ACC112 (cell line): ENCODE measurements around the gene CA14.
A peak's percentile ranks its signal among the peaks of the same experiment; 100 is the strongest.
"Not testable (repeated sequence)": the region's sequence is repeated elsewhere in the genome, so short reads cannot be mapped to it uniquely, and the experiment has no call there.

Source experiments
- H2AFZ ChIP-seq: fragments of 200-600 bp; sonication (generic); one replicate; pipeline ENCODE4 v1.6.0; 2017; ENCODE audit warnings: antibody characterized with exemption, low read length; ENCODE audit not compliant: unreplicated experiment
- H3K27ac ChIP-seq: fragments of 200-600 bp; sonication (generic); 2 replicates; pipeline ENCODE4 v1.5.1; 2014; ENCODE audit warnings: low read depth, mild to moderate bottlenecking, antibody characterized with exemption, low read length, moderate library complexity
- H3K27me3 ChIP-seq: fragments of 200-600 bp; sonication (generic); 2 replicates; pipeline ENCODE4 v1.6.1; 2014; ENCODE audit warnings: mild to moderate bottlenecking, antibody characterized with exemption, low read length, moderate library complexity, mixed read lengths; ENCODE audit not compliant: insufficient read depth
- H3K36me3 ChIP-seq: fragments of 200-600 bp; sonication (generic); 2 replicates; pipeline ENCODE4 v1.6.1; 2016; ENCODE audit warnings: mild to moderate bottlenecking, antibody characterized with exemption, low read length, moderate library complexity, mixed read lengths; ENCODE audit not compliant: insufficient read depth
- H3K4me1 ChIP-seq: fragments of 200-600 bp; sonication (generic); one replicate; pipeline ENCODE4 v1.6.1; 2016; ENCODE audit warnings: low read length, mixed read lengths; ENCODE audit not compliant: insufficient read depth, unreplicated experiment, control insufficient read depth
- H3K4me3 ChIP-seq: fragments of 200-600 bp; sonication (generic); 2 replicates; pipeline ENCODE4 v1.5.1; 2014; ENCODE audit warnings: mild to moderate bottlenecking, low read depth, low read length
- H3K79me2 ChIP-seq: fragments of 200-600 bp; sonication (generic); one replicate; pipeline ENCODE4 v1.6.0; 2016; ENCODE audit warnings: low read length; ENCODE audit not compliant: control insufficient read depth, unreplicated experiment, insufficient read depth

The CA14 gene

DNA sequence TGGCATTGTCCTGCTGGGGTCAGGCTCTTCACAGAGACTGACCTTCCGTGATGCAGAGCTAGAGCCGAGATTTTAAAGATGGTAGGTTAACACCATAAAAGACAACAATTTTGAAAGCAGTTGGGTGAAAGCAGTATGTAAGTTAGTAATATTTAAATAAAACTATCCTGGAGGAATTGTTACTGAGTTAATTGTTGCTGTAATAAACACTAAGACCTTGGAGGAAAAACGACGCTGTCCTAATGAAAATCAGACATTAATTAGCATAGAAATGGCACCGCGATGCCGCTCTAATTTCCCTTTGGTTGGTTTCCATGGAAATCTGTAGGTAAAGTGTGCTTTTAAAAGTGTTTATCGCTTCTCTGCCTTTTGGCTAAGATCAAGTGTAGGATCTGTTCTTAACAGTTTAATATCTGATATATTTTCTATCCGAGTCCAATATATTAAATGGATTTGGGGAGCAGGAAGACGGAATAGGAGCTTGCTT lies 20.9 kb upstream of the CA14 start:
- H3K79me2 ChIP-seq = peaks cover 37% of the 10 kb centered on the region
- H3K4me3 ChIP-seq = peak overlapping the region; percentile 93
- no peaks in the 10 kb centered on the region for H3K36me3 ChIP-seq
- peaks cover 8% of the 10 kb centered on the region for H3K4me1 ChIP-seq
- H2AFZ ChIP-seq = peak overlapping the region; percentile 57
- peak overlapping the region; percentile 76 for H3K27ac ChIP-seq
- no peaks in the 10 kb centered on the region for H3K27me3 ChIP-seq

DNA sequence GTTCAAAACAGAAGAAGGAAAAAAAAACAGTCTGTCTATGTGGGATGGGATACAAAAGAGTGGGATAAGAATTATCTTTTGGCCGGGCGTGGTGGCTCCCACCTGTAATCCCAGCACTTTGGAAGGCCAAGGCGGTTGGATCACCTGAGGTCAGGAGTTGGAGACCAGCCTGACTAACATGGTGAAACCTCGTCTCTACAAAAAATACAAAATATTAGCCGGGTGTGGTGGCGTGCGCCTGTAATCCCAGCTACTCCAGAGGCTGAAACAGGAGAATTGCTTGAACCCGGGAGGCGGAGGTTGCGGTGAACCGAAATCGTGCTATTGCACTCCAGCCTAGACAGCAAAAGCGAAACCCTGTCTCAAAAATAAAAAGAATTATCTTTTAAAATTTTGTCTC lies 20.4 kb upstream of the CA14 start:
- peak overlapping the region; percentile 93; the same call in 1 of the 2 replicates for H3K4me3 ChIP-seq
- not testable (repeated sequence) for H3K4me1 ChIP-seq, H3K27me3 ChIP-seq, H3K36me3 ChIP-seq
- H3K27ac ChIP-seq = peak overlapping the region; percentile 76; the same call in 1 of the 2 replicates
- peaks cover 34% of the 10 kb centered on the region for H3K79me2 ChIP-seq
- H2AFZ ChIP-seq = peak overlapping the region; percentile 57

DNA sequence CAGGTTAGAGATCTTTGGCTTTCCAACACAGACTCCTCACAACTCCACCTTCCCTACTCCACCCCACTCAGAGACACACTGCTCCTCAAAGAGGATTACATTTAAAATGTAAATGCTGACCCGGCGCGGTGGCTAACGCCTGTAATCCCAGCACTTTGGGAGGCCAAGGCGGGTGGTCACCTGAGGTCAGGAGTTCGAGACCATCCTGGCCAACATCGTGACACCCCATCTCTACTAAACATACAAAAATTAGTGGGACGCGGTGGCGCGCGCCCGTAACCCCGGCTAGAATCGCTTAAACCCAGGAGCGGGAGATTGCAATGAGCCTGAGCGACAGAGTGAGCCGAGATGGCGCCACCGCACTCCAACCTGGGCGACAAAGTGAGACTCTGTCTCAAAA lies 19.8 kb upstream of the CA14 start:
- Histone ChIP-seq H3K4me1 (peaks cover 8% of the 10 kb centered on the region), H2AFZ (no peak overlapping the region), H3K27ac (no peak overlapping the region), H3K4me3 (no peak overlapping the region), H3K79me2 (peaks cover 32% of the 10 kb centered on the region), H3K36me3 (no peaks in the 10 kb centered on the region), H3K27me3 (no peaks in the 10 kb centered on the region)

- H3K79me2 ChIP-seq = no peaks in the 10 kb centered on the region
- no peaks in the 10 kb centered on the region for H3K4me1 ChIP-seq
- no peak overlapping the region for H3K27ac ChIP-seq
- no peaks in the 10 kb centered on the region for H3K27me3 ChIP-seq
- H3K36me3 ChIP-seq = no peaks in the 10 kb centered on the region
- no peak overlapping the region for H3K4me3 ChIP-seq
- H2AFZ ChIP-seq = no peak overlapping the region
These were observed 14.6 kb upstream of the CA14 start for GRCh38 chr1:150243003-150243402.

GRCh38 chr1:150249936-150250335 lies 7.6 kb upstream of the CA14 start:
- no peaks in the 10 kb centered on the region for H3K4me1 ChIP-seq
- no peak overlapping the region for H3K4me3 ChIP-seq
- no peaks in the 10 kb centered on the region for H3K79me2 ChIP-seq
- H2AFZ ChIP-seq = no peak overlapping the region
- no peaks in the 10 kb centered on the region for H3K36me3 ChIP-seq
- no peak overlapping the region for H3K27ac ChIP-seq
- no peaks in the 10 kb centered on the region for H3K27me3 ChIP-seq

DNA sequence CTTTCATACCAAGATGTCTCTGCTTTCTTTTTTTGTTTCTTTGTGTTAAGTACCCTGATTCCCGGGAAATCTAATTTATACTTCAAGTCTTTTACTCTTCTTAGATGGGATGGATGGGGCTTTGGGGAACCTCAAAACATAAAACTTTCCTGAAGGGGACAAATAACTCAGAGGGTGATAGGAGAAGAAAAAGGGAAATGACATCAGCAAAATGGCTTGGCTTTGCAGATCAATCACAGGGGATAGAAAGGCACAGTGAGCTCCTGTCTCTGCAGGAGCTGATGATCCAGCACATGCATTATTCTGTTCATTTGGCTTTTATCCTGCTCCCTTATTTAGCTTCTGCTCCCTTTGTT lies 1.4 kb upstream of the CA14 start:
- peak overlapping the region; percentile 17 for H2AFZ ChIP-seq
- no peak overlapping the region for H3K27ac ChIP-seq
- peaks cover 8% of the 10 kb centered on the region for H3K4me1 ChIP-seq
- peaks cover 7% of the 10 kb centered on the region; the same call in 1 of the 2 replicates for H3K27me3 ChIP-seq
- peak overlapping the region; percentile 8; the same call in 1 of the 2 replicates for H3K4me3 ChIP-seq
- no peaks in the 10 kb centered on the region for H3K36me3 ChIP-seq
- no peaks in the 10 kb centered on the region for H3K79me2 ChIP-seq

GRCh38 chr1:150256554-150257341 lies 826 bp upstream of the CA14 start:
- peaks cover 8% of the 10 kb centered on the region for H3K4me1 ChIP-seq
- no peaks in the 10 kb centered on the region for H3K79me2 ChIP-seq
- H2AFZ ChIP-seq = peak overlapping the region; percentile 17
- H3K4me3 ChIP-seq = peak overlapping the region; percentile 8; the same call in 1 of the 2 replicates
- H3K36me3 ChIP-seq = no peaks in the 10 kb centered on the region
- H3K27ac ChIP-seq = no peak overlapping the region
- peaks cover 7% of the 10 kb centered on the region; the same call in 1 of the 2 replicates for H3K27me3 ChIP-seq

DNA sequence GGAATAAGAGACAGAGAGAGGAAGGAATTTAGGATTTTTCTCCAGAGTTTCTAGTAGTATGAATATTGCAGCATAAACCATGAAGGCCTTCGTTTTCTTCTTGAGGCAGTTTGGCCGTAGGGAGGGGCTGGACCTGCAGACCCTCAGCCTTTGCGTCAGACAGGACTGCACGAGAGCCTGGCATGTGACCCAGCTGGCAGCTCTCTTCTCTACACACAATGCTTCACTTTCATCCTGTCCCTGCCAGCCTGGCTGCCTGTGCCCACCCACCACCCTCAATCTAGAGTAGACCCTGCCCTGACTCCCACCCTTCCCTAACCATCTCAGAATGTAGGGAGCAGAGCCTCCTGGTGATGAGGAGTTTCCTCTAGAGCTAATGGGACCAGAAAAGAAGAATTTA lies 1.6 kb downstream of the CA14 start:
- Histone ChIP-seq H2AFZ (no peak overlapping the region), H3K27ac (no peak overlapping the region), H3K27me3 (peaks cover 7% of the 10 kb centered on the region; the same call in 1 of the 2 replicates), H3K4me1 (peaks cover 8% of the 10 kb centered on the region), H3K36me3 (no peaks in the 10 kb centered on the region), H3K4me3 (no peak overlapping the region), H3K79me2 (no peaks in the 10 kb centered on the region)

- no peaks in the 10 kb centered on the region for H3K79me2 ChIP-seq
- H3K4me1 ChIP-seq = peaks cover 8% of the 10 kb centered on the region
- no peak overlapping the region for H3K27ac ChIP-seq
- H3K27me3 ChIP-seq = peaks cover 7% of the 10 kb centered on the region; the same call in 1 of the 2 replicates
- no peak overlapping the region for H3K4me3 ChIP-seq
- H2AFZ ChIP-seq = no peak overlapping the region
- H3K36me3 ChIP-seq = no peaks in the 10 kb centered on the region
These were observed 2.4 kb downstream of the CA14 start for GRCh38 chr1:150259758-150260669.

GRCh38 chr1:150261367-150261766 lies 3.8 kb downstream of the CA14 start:
- H3K36me3 ChIP-seq = peaks cover 5% of the 10 kb centered on the region; the same call in 1 of the 2 replicates
- peaks cover 7% of the 10 kb centered on the region; the same call in 1 of the 2 replicates for H3K27me3 ChIP-seq
- H3K79me2 ChIP-seq = no peaks in the 10 kb centered on the region
- H3K27ac ChIP-seq = no peak overlapping the region
- H3K4me1 ChIP-seq = peaks cover 4% of the 10 kb centered on the region
- H2AFZ ChIP-seq = no peak overlapping the region
- no peak overlapping the region for H3K4me3 ChIP-seq
